GM03348 (cell line): ENCODE results near the gene CMIP.

Experiments used
- DNase-seq: peaks from one replicate; pipeline ENCODE4 v3.0.0; 2012; ENCODE audit warnings: low spot score

CMIP gene

DNA sequence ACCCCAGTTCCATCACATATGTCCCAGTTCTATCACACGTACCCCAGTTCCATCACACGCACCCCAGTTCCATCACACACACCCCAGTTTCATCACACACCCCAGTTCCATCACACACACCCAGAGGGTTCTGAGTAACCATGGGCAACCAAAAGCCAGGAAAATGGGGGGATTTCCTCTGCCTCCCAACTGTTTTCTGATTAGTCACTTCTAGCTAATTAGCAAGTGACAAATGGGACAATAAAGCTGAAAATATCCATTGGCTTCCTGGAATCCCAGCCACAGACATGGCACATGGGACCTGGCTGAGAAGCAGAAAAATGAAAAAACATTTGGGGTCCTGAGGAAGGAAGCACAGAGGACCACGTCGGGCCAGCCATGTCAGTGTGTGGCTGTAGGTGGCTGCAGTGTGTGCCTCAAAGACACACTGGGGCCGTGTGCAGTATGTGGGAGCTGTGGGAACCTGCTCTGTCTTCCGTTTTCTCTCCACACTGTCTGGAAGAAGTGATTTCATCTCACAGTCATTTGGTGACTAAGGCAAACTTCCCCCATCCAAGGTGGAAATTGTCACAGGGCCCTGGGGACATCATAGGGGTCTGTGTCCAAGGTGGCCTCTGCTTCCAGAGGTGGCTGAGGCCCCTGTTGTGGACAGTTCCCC is 106.7 kb downstream of the CMIP start:
- peak; percentile 74 for DNase-seq

- DNase-seq: no peak
Measured at GRCh38 chr16:81551821-81552304, 107.3 kb downstream of the CMIP start.

- no peak for DNase-seq
Measured at GRCh38 chr16:81552743-81553079, 108.1 kb downstream of the CMIP start.

DNA sequence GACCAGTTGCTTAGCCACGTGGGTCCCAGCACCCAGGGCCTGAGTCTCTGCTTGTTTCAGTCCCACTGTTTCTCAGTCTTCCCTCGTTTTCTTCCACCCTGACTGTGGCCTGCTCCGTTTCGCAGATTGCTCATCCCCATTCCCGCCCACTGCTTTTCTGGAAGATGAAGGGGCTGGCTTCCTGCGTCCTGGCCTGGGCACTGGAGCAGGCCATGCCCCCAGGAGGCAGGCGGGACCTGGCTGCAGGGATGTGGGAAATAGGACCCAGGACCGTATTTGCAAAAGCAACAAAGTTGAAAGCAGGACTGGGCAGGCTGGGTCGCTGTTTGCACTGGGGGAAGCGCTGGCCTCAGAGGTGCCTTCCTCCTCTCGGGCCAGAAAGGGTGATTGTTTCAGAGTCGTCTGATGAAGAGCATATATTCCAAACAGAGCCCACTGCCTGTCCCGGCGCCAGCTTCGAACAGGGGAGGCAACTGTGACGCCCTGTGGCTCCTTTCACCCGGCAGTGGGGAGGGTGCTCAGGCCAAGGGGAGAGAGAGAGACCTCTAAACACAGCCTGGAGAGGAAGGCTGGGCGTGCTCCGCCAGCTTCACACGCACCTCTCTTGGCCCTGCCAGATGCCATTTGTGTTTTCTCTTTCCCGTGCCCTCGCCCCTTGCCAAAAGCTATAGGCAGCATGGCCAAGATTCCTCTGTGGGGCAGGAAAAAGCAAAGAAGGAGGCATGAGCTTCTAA is 108.6 kb downstream of the CMIP start:
- peak; percentile 84 for DNase-seq

GRCh38 chr16:81553814-81554675 is 109.4 kb downstream of the CMIP start:
- DNase-seq: no peak

DNA sequence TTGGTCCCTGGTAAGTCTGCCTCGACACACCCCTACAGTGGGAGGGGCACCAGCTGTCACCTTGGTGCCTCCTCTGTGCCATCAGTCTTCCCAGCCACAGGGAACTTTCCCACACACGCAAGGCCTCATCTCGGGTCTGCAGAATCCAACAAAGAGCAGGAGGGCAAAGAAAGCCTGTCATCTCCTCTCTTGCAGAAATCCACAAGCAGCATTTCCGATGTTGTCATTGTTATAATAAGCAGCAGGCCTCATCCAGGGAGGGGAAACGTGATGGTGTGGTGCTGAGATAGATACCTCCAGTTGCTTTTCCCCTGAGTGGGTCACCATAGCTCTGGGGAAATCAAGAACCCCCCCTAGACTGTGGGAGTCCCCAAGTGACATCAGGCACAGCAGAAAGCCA is 110.4 kb downstream of the CMIP start:
- no peak for DNase-seq

DNA sequence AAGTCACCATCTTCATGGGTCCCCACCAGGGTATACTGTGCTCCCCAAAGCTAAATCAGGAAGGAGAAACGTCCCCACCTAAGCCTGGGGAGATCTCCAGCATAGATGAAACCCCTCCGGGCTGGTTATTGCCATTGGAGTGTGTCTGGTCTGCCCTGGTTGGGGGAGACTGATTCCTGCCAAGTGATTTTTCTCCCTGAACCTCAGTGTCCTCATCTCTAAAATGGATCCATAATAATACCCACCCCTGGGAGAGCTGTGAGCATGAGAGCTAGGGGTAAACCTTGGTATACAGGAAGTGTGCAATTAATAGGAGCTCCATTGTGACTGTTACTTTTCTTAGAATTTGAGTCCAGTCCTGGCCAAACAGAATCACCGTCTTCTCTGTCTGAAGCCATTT is 111.1 kb downstream of the CMIP start:
- DNase-seq: no peak

DNA sequence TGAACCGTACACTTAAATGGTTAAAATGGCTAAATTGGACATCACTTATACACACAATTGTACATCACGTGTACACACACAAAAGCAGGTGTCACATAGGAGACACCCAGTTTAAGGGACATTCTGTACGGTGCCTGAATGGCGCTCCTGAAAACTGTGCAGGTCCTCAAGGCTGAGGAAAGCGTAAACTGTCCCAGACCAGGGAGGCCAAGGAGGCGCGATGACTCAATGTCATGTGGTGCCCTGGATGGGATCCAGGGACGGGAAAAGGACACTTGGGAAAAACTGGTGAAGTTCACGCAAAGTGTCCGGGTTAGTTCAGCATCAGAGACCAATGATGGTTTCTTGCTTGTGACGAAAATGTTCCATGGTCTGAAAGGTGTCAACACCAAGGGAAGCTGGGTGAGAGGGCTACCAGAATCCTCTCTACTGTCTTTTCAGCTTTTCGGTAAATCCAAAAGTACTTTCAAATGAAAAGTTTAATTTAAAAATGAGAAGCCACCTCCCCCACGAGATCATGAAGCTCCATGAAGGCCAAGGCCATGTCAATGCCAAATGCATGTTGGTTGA is 112.2 kb downstream of the CMIP start:
- DNase-seq: no peak

DNA sequence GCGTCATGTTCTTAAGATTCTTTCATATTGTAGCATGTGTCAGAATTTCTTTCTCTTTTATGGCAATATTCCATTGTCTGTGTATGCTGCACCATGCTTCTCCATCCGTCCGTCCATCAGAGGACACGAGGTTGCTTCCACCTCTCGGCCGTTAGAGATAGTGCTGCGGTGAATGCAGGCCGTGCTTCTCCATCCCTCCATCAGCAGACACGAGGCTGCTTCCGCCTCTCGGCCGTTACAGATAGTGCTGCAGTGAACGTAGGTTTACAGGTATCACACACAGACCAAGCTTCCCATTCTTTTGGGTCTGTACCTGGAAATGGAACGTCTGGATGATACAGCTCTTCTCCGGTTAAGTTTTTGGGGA is 113.5 kb downstream of the CMIP start:
- no peak for DNase-seq

DNA sequence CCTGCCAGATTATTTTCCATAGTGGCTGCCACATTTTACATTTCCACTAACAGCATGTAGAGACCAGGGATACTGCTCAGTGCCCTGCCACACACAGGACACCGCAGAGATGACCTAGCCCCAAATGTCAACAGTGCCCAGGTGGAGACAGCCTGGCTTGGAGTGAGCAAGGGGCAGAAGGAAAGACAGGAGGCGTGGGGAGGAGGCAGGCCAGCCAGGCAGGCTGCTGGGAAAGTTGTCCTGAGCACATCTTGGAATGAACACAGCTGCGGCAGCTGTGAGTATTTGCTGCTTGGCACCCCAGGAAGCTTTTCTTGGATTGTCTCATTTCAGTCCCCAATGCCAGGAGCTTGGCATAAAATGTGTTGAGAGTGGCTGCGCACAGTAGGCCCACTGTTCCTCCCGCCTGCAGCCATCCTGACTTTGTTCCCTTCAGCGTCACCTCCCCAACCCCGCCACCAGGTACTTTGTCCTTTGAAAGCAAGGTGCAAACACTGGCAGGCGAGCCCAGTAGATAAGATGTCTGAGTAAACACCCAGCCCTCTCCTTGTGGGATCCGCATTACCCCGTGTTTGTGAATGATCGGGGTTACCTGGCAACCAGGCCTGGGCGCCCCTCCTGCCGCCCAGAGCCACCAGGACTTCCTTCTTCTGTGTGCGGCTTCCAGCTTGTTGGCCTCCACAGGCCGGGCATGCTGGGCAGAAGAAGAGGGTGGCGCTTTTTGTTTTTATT is 114.0 kb downstream of the CMIP start:
- DNase-seq: no peak

DNA sequence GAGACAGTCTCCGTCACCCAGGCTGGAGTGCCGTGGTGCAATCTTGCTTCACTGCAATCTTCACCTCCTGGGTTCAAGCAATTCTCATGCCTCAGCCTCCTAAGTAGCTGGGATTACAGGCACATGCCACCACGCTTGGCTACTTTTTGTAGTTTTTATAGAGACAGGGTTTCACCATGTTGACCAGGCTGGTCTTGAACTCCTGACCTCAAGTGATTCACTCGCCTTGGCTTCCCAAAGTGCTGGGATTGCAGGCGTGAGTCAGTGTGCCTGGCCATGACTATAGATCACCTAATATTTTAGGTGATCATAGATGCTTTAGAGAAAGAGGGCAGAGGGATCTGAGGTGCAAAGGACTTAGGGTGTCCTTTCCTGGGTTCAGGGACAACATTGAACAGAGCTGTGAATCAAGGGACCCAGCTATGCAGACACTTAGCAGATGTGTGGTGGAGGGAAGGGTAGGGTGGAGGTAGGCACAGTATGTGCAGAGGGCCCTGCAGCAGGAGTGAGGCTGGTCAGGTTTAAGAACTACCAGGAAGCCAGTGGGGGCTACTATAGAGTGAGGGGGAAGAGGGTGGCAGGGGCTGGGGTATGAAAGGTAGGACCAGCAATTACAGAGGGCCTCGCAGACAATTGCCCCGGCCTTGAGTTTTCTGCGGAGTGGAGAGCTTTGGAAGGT is 116.5 kb downstream of the CMIP start:
- no peak for DNase-seq

- peak; percentile 32 for DNase-seq
Measured at GRCh38 chr16:81562174-81562849, 117.7 kb downstream of the CMIP start.

GRCh38 chr16:81562926-81563325 is 118.3 kb downstream of the CMIP start:
- no peak for DNase-seq

DNA sequence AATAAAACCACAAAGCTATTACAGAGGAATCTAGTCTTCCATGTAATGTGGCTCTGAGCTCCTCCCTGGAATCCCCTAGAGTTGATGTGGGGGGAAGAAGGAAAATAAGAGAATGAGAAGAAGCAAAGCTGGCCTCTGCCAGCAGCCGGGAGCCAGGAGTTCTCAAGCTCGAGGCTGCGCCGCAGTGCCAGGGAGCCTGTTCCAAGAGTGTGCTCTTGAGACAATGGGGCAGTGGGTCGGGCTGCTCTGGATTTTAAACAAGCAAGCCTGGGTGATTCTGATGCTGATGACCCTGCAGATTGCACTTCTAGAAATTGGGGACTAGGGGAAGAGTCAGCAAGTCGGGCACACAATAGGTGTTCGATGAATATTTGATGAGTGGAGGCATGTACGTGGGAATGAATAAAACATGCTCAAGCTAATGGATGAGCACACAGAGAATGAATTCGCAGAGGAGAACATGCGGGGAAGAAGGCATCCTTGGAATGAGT is 119.9 kb downstream of the CMIP start:
- no peak for DNase-seq

DNA sequence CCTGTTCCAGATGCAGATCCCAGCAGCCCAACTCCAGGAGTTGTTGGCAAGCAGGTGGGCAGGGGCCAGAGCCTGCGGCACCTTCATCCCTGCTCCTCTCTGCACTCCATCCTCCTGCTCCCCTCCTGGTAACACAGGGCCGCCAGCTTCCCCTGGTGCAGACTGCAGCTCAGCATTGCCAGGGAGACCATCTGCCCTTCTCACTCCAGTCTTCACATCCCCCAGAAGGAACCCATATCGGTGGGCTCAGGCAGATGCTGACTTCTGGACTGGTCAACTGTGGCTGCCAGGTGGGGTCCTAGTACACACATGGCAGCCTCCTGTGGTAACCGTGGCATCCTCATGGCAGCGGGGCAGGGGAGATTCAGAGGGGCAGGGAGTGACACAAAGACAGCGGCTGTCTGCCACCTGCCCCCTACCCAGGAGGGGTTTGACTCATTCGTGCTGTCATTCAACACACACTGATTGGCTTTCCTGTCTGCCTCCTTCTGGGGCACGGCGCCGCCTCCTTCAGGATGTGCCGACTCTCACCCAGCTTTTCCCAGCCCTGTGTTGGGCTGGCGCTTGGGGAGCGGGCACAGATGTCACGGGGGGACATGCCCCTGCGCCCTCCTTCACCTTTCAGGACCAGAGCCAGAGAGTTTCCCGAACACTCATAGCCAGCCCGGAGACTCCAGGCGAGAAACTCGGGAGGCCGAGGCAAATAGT is 120.9 kb downstream of the CMIP start:
- DNase-seq: no peak

- DNase-seq: no peak
Measured at GRCh38 chr16:81566086-81567007, 121.7 kb downstream of the CMIP start.

DNA sequence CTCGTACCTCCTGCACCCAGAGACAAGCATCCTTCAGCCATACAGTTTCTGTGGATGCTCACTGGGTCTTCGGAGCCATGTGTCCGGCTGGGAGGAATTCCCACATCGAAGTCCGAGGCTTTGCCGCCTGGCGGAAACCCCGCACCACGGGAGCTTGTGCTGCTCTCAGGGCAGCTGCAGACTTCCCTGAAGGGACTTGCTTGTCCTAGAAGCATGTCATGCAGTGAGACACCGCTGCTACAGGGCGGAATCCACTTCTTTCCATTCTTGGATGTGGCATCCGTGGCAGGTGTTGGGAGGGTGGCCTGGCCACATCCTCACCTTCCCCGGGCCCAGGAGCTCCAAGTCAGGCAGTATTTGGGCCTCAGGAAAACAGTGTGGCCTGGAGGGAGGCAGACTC is 122.5 kb downstream of the CMIP start:
- no peak for DNase-seq

- DNase-seq: peak; percentile 89
Measured at GRCh38 chr16:81567987-81568748, 123.6 kb downstream of the CMIP start.
